Gastrocnemius medialis (tissue), 4 donors: Measurements from ENCODE around the gene GRB2.

ENCODE experiments used
- POLR2A ChIP-seq, 2 donors: fragments of 450-650 bp; IDR thresholded peaks; one replicate each; pipeline ENCODE4 v1.6.1; 2017; ENCODE audit warnings: antibody characterized with exemption in 2 of 2, mild to moderate bottlenecking in 2 of 2, moderate library complexity in 2 of 2
- TF ChIP-seq, protein P1 (sequence below), 5 experiments: fragments of 450-650 bp in 3 of 5; fragments of 200-600 bp in 2 of 5; sonication (generic) in 2 of 5; IDR thresholded peaks in 4 of 5; conservative IDR thresholded peaks in 1 of 5; 1 replicate in 4 of 5; 2 replicates in 1 of 5; pipeline ENCODE4 v1.5.1; 2016 to 2019; ENCODE audit warnings: antibody characterized with exemption in 5 of 5, mild to moderate bottlenecking in 3 of 5, moderate library complexity in 3 of 5

- TF ChIP-seq, protein P1, sequence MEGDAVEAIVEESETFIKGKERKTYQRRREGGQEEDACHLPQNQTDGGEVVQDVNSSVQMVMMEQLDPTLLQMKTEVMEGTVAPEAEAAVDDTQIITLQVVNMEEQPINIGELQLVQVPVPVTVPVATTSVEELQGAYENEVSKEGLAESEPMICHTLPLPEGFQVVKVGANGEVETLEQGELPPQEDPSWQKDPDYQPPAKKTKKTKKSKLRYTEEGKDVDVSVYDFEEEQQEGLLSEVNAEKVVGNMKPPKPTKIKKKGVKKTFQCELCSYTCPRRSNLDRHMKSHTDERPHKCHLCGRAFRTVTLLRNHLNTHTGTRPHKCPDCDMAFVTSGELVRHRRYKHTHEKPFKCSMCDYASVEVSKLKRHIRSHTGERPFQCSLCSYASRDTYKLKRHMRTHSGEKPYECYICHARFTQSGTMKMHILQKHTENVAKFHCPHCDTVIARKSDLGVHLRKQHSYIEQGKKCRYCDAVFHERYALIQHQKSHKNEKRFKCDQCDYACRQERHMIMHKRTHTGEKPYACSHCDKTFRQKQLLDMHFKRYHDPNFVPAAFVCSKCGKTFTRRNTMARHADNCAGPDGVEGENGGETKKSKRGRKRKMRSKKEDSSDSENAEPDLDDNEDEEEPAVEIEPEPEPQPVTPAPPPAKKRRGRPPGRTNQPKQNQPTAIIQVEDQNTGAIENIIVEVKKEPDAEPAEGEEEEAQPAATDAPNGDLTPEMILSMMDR (IDR thresholded peaks at IDR 0.05 in 4 of 5, conservative IDR thresholded peaks at IDR 0.05 in 1 of 5) = no peak
- TF ChIP-seq POLR2A (IDR thresholded peaks at IDR 0.05) = no peak
Measured at GRCh38 chr17:75327757-75328156, 77.7 kb downstream of the GRB2 start.
